Tibial artery (tissue), 4 donors: ENCODE data around the gene C5orf47.

Source experiments
- DNase-seq, 2 donors: peaks; one replicate each; pipeline ENCODE4 v3.0.0-alpha.2; 2019
- H3K27ac ChIP-seq, 2 donors: fragments of 200-600 bp; sonication (generic) in 1 of 2; 1 replicate in 1 of 2; 2 replicates in 1 of 2; pipeline ENCODE4 v1.5.1; 2018 to 2019; ENCODE audit warnings: mild to moderate bottlenecking in 1 of 2
- H3K27me3 ChIP-seq, 2 donors: fragments of 200-600 bp; sonication (generic) in 1 of 2; one replicate each; pipeline versions ENCODE4 v1.5.1 to v1.6.0; 2016 to 2019
- H3K36me3 ChIP-seq, 3 donors: fragments of 200-600 bp; sonication (generic) in 2 of 3; one replicate each; pipeline ENCODE4 v1.5.1; 2016 to 2019; ENCODE audit warnings: mild to moderate bottlenecking in 2 of 3
- H3K4me1 ChIP-seq, 4 donors: fragments of 200-600 bp; sonication (generic) in 2 of 4; 1 replicate in 3 of 4; 2 replicates in 1 of 4; pipeline ENCODE4 v1.5.1; 2016 to 2019
- H3K4me3 ChIP-seq, 2 donors: fragments of 200-600 bp; sonication (generic) in 1 of 2; 1 replicate in 1 of 2; 2 replicates in 1 of 2; pipeline ENCODE4 v1.5.1; 2018 to 2019; ENCODE audit warnings: mild to moderate bottlenecking in 2 of 2
- H3K9me3 ChIP-seq, 3 donors: fragments of 200-600 bp; sonication (generic) in 1 of 3; one replicate each; pipeline ENCODE4 v1.5.1; 2016 to 2019
- intact Hi-C: fragments of 100-400 bp; cut with DNase I; formaldehyde crosslinking; loops from one replicate; pipeline ENCODE4 v1.15.0; 2023; ENCODE audit warnings: low total_unique reads
- TF ChIP-seq, protein P1 (sequence below), 2 experiments: fragments of 200-600 bp in 1 of 2; fragments of 450-650 bp in 1 of 2; IDR thresholded peaks; one replicate each; pipeline ENCODE4 v1.5.1; 2017 to 2019; ENCODE audit warnings: antibody characterized with exemption in 2 of 2, mild to moderate bottlenecking in 1 of 2, moderate library complexity in 1 of 2

C5orf47 gene

DNA sequence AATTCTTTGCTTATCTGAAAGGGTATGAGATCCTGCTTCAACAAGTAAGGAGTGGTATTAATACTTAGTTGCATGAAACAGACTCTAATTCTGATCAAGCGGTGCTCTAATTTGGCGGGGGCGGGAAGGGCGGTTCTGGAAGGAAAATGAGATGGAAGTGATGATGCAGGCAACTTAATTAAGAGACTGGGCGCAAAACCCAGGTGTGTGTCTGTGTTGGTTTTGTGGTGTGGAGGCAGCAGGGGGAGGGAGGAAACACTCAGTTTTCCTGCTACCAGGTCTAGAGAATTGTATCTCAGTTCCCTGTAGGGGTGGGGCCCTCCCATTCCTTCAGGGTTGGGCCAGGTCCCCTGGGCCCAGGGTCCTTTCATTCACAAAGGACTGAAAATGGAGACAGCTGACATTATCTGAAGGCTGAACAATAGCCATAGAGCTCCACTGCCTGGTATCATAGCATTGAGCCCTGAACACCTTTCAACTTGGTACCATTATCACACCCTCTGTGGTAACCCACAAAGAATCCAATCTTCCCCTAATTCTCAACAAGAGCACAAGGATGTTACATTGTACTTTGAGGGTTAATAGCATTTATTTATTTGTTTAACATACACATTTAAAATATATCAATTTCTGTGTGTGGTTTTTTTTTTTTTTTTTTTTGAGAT, 17.2 kb upstream of the C5orf47 start:
- Histone ChIP-seq H3K9me3 (no peaks in the 10 kb centered on the region), H3K27me3 (no peaks in the 10 kb centered on the region), H3K4me1 (peaks cover 0 to 19% (median 9%) of the 10 kb centered on the region in 4 donors), H3K36me3 (no peaks in the 10 kb centered on the region), H3K4me3 (no peak overlapping the region), H3K27ac (no peak overlapping the region)
- intact Hi-C loops: loop anchor here (2.0 to 5.0 kb wide), 3 partner anchors 45 to 355 kb away; partner anchors contain the start of genes BOD1 and CPEB4
- TF ChIP-seq, protein P1, sequence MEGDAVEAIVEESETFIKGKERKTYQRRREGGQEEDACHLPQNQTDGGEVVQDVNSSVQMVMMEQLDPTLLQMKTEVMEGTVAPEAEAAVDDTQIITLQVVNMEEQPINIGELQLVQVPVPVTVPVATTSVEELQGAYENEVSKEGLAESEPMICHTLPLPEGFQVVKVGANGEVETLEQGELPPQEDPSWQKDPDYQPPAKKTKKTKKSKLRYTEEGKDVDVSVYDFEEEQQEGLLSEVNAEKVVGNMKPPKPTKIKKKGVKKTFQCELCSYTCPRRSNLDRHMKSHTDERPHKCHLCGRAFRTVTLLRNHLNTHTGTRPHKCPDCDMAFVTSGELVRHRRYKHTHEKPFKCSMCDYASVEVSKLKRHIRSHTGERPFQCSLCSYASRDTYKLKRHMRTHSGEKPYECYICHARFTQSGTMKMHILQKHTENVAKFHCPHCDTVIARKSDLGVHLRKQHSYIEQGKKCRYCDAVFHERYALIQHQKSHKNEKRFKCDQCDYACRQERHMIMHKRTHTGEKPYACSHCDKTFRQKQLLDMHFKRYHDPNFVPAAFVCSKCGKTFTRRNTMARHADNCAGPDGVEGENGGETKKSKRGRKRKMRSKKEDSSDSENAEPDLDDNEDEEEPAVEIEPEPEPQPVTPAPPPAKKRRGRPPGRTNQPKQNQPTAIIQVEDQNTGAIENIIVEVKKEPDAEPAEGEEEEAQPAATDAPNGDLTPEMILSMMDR (IDR thresholded peaks at IDR 0.05): no peak
- DNase-seq: no peak

DNA sequence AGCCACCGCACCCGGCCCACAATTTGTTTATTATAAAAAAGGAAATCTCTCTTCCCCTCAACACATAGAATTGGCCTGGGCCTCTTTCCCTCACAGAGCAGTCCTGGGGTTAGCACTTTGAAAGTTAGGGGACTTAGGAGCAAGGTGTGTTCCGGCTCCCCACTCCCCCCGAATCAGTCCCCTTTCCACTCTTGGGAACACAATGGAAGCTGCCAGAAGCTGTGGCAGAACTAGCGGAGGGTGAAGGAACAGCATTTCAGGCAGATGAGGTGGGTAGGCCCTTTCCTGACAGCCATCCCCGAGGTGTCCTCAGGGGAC, 16.4 kb upstream of the C5orf47 start:
- peaks cover 0 to 19% (median 9%) of the 10 kb centered on the region in 4 donors for H3K4me1 ChIP-seq
- TF ChIP-seq, protein P1 (IDR thresholded peaks at IDR 0.05): no peak
- H3K36me3 ChIP-seq: no peaks in the 10 kb centered on the region
- no peak for DNase-seq
- H3K9me3 ChIP-seq: no peaks in the 10 kb centered on the region
- intact Hi-C loops: loop anchor here (2.0 to 5.0 kb wide), 3 partner anchors 45 to 356 kb away; partner anchors contain the start of genes BOD1 and CPEB4
- H3K27ac ChIP-seq: peak overlapping the region in 1 of 2 donors; percentile 16
- no peaks in the 10 kb centered on the region for H3K27me3 ChIP-seq
- peak overlapping the region; percentile 42 to 49 for H3K4me3 ChIP-seq

- Histone ChIP-seq H3K27me3 (no peaks in the 10 kb centered on the region), H3K36me3 (no peaks in the 10 kb centered on the region), H3K9me3 (no peaks in the 10 kb centered on the region), H3K4me1 (peaks cover 0 to 19% (median 9%) of the 10 kb centered on the region in 4 donors), H3K27ac (peak overlapping the region in 1 of 2 donors; percentile 16), H3K4me3 (peak overlapping the region; percentile 42 to 49)
- DNase-seq: peak; percentile 84 to 88
- intact Hi-C loops: loop anchor here (2.0 to 5.0 kb wide), 3 partner anchors 46 to 356 kb away; partner anchors contain the start of genes BOD1 and CPEB4
- TF ChIP-seq, protein P1 (IDR thresholded peaks at IDR 0.05): peak; percentile 85 to 95
These were observed 15.9 kb upstream of the C5orf47 start for GRCh38 chr5:173972925-173973615.

- intact Hi-C loops: loop anchor here (2.0 to 5.0 kb wide), 3 partner anchors 46 to 357 kb away; partner anchors contain the start of genes BOD1 and CPEB4
- H3K27ac ChIP-seq: no peak overlapping the region
- no peaks in the 10 kb centered on the region for H3K27me3 ChIP-seq
- no peaks in the 10 kb centered on the region for H3K9me3 ChIP-seq
- H3K36me3 ChIP-seq: no peaks in the 10 kb centered on the region
- H3K4me1 ChIP-seq: peaks cover 0 to 19% (median 9%) of the 10 kb centered on the region in 4 donors
- no peak for DNase-seq
- TF ChIP-seq, protein P1 (IDR thresholded peaks at IDR 0.05): no peak
- H3K4me3 ChIP-seq: peak overlapping the region; percentile 42 to 49
These were observed 15.4 kb upstream of the C5orf47 start for GRCh38 chr5:173973616-173973969.

DNA sequence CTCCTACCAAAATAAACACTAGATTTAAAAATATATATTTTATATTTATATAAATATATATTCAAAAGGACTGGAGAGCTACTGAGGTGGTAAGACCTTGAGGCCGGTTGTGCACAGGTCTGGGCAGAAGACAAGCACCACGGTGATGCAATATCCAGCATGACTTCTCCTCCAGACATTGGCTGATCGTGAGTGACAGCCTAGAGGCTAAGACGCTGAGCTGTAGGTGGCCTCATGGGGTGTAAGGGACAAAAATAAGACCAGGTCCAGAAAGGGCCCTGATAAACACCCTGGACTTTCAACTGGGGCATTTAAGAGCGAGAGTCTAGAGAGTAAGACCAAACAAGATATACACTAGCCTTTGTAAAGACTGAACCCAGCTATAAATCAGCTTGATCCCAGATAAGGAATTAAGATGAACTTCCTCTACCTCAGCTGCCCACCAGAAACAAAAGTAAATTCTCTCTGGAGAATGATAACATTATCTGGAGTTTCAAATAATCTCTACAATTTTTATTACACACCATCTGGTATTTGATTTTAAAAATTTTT, 14.2 kb upstream of the C5orf47 start:
- Histone ChIP-seq H3K27ac (no peak overlapping the region), H3K4me1 (peaks cover 0 to 19% (median 9%) of the 10 kb centered on the region in 4 donors), H3K27me3 (no peaks in the 10 kb centered on the region), H3K4me3 (no peak overlapping the region), H3K36me3 (no peaks in the 10 kb centered on the region), H3K9me3 (no peaks in the 10 kb centered on the region)
- TF ChIP-seq, protein P1 (IDR thresholded peaks at IDR 0.05): no peak
- no peak for DNase-seq
- intact Hi-C loops: loop anchor here (5.0 kb wide), 2 partner anchors 47 to 87 kb away; partner anchors contain the start of gene CPEB4
